ENCODE measurements around the gene OPN1MW3.
"Not testable (repeated sequence)": the region's sequence is repeated elsewhere in the genome, so short reads cannot be mapped to it uniquely, and the experiment has no call there.

The OPN1MW3 gene

GRCh38 chrX:154257282-154257681, at the start of gene OPN1MW3:
TSS of gene OPN1MW3 (plus strand) at chrX:154257582. CDS start at chrX:154257620, 38 bp downstream.
- not testable (repeated sequence) for FAIRE-seq

- not testable (repeated sequence) for FAIRE-seq
Measured at GRCh38 chrX:154209670-154210418, 47.5 kb upstream of the OPN1MW3 start.

- FAIRE-seq, result not testable (repeated sequence)
Measured at GRCh38 chrX:154211057-154211456, 46.3 kb upstream of the OPN1MW3 start.

DNA sequence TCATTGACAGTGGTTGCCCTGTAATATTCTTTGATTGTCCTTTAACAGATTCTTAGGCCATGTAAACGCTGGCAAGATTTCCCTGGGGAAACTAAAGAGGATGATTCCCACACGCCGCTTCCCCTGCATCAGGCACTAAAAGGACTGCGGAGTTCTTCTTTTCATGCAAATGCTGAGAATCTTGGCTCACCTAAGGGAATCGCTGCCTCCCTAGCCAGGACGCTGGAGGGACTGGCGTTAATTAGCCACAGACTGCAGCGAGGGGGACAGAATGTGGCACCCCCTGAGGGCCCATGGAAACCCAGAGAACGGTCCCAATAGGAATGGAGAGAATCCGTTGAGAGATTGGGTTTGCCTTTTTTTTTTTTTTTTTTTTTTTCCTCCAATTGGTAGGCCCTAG, 45.9 kb upstream of the OPN1MW3 start:
- FAIRE-seq, result not testable (repeated sequence)

DNA sequence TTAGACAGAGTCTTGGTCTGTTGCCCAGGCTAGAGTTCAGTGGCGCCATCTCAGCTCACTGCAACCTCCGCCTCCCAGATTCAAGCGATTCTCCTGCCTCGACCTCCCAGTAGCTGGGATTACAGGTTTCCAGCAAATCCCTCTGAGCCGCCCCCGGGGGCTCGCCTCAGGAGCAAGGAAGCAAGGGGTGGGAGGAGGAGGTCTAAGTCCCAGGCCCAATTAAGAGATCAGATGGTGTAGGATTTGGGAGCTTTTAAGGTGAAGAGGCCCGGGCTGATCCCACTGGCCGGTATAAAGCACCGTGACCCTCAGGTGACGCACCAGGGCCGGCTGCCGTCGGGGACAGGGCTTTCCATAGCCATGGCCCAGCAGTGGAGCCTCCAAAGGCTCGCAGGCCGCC, 37.9 kb upstream of the OPN1MW3 start, which contains the start of gene OPN1MW2:
Gene OPN1MW2, plus strand, starts transcription at position 301 of the 400 bp plus-strand sequence. Its CDS starts 60 bp downstream, at position 361.
- not testable (repeated sequence) for FAIRE-seq

DNA sequence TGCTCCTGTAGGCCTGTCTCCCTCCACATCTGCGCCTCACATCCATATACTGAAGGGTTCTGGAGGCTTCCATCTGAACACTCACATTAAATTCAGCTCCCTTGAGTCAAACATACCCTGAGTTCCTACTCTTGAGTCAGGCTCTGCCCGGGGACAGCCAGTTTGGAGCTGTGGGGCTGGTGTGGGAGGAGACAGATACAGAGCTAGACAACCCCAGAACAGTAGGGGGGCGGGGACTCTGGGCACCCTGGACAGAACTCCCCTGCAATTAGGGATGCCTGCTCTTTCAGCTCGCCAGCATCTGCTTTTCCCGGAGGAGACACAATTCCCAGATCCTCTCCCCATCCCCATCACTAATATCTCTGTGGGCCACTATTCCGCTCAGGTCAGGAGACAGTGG, 32.1 kb upstream of the OPN1MW3 start:
- not testable (repeated sequence) for FAIRE-seq

GRCh38 chrX:154226706-154227105, 30.7 kb upstream of the OPN1MW3 start:
- not testable (repeated sequence) for FAIRE-seq

DNA sequence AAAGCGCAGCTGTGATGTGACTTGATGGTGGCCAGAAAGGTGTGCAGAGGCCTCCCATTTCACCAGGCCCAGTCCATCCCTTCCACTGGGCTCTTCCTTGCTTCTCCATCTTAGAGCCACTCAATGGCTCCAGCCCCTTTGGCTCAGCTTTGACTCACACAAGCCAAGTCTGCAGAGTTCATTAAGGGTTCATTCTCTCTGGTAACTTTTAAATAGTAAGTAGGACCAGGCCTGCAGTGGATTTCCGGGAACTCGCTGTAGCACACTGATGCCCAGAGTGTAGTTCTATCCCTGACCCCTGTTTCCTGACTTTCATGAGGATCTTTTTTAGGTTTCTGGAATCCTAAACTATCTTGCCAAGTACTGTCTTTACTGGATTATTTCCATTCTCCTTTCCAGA, 25.9 kb upstream of the OPN1MW3 start:
- not testable (repeated sequence) for FAIRE-seq

DNA sequence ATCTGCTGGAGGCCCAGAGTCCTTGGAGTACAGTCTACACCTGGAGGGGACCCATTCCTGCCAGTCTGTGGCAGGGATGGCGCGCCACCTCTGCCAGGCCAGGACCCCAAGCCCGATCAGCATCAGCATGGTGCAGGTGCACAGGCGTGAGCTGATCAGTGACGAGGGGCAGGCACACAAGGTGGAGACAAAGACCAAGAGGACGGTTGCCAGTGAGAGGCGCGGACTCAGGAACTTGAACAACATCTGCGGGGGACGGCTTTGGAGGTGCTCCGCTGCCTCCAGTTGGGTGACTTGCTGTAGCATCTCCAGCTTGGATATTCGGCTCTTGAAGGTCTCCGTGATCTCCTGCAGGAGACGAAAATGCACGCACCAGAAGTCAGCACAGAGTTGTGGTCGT, 23.8 kb upstream of the OPN1MW3 start:
- FAIRE-seq, result not testable (repeated sequence)

- not testable (repeated sequence) for FAIRE-seq
Measured at GRCh38 chrX:154238939-154239559, 18.3 kb upstream of the OPN1MW3 start.

DNA sequence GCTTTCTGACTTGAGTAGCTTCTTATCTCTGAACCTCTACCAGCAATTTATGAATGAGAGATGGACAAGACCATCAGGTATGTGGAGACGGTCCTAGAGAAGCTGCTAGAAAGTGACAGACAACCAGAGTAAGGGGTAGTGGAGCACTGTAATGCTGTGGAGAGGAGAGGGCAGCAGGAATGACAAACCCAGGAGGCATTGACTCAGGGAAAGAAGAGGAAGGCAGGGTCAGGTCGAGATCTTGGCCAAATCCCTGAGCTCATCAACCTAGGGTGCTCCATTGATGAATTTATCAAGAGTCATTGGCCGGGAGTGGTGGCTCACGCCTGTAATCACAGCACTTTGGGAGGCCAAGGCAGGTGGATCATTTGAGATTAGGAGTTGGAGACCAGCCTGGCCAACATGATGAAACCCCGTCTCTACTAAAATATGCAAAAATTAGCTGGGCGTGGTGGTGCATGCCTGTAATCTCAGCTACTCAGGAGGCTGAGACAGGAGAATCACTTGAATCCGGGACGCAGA, 17.3 kb upstream of the OPN1MW3 start:
- FAIRE-seq, result not testable (repeated sequence)

DNA sequence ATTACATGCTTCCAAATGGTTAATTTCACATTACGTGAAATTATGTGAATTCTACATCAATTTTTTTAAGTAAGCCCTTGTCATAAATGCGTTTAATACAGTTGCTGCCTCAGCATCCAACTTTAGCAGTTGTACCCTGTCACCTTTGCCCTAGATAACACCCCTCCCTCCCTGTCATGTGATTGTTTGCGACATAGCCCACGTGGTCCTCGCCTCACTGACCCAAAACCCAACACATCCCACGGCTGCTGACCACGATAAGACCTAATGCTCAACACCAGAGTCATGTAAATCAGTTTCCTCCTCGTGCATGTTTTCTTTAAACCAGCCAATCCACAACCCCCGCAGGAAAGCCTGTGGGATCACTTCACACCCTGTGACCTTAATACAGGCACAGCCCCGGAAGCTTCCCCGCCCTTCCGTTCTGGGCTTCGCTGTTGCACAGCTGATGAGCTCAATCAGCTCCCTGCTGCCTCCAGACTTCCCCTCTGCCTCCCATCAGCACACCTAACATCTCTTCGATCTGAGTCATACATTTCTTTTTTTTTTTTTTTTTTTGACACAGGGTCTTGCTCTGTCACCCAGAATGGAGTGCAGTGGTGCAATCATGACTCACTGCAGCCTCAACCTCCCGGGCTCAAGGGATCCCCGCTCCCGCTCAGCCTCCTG, 9.9 kb upstream of the OPN1MW3 start:
- not testable (repeated sequence) for FAIRE-seq

DNA sequence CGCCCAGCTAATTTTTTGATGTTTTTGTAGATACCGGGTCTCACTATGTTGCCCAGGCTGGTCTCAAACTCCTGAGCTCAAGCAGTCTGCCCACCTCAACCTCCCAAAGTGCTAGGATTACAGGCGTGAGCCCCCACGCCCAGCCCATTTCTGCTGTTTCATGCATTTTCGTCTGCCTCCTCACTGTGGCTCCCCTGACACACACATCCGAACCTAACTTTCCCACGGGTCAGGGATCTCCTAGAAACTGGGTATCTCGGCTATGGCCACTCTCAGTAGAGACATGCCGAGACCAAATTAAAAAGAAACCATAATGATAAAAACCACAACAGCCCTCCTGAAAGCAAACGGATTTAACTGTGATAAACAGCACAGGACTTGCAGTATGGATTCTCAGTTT, 9.3 kb upstream of the OPN1MW3 start:
- not testable (repeated sequence) for FAIRE-seq

- not testable (repeated sequence) for FAIRE-seq
Measured at GRCh38 chrX:154258711-154259110, 1.3 kb downstream of the OPN1MW3 start.

GRCh38 chrX:154263072-154263471, 5.7 kb downstream of the OPN1MW3 start:
- not testable (repeated sequence) for FAIRE-seq

- FAIRE-seq, result not testable (repeated sequence)
Measured at GRCh38 chrX:154269245-154269644, 11.9 kb downstream of the OPN1MW3 start.

DNA sequence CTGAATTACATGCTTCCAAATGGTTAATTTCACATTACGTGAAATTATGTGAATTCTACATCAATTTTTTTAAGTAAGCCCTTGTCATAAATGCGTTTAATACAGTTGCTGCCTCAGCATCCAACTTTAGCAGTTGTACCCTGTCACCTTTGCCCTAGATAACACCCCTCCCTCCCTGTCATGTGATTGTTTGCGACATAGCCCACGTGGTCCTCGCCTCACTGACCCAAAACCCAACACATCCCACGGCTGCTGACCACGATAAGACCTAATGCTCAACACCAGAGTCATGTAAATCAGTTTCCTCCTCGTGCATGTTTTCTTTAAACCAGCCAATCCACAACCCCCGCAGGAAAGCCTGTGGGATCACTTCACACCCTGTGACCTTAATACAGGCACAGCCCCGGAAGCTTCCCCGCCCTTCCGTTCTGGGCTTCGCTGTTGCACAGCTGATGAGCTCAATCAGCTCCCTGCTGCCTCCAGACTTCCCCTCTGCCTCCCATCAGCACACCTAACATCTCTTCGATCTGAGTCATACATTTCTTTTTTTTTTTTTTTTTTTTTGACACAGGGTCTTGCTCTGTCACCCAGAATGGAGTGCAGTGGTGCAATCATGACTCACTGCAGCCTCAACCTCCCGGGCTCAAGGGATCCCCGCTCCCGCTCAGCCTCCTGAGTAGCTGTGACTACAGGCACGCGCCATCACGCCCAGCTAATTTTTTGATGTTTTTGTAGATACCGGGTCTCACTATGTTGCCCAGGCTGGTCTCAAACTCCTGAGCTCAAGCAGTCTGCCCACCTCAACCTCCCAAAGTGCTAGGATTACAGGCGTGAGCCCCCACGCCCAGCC, 27.3 kb downstream of the OPN1MW3 start:
- FAIRE-seq, result not testable (repeated sequence)

DNA sequence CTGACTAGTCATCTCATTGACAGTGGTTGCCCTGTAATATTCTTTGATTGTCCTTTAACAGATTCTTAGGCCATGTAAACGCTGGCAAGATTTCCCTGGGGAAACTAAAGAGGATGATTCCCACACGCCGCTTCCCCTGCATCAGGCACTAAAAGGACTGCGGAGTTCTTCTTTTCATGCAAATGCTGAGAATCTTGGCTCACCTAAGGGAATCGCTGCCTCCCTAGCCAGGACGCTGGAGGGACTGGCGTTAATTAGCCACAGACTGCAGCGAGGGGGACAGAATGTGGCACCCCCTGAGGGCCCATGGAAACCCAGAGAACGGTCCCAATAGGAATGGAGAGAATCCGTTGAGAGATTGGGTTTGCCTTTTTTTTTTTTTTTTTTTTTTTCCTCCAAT, 29.0 kb downstream of the OPN1MW3 start:
- not testable (repeated sequence) for FAIRE-seq

DNA sequence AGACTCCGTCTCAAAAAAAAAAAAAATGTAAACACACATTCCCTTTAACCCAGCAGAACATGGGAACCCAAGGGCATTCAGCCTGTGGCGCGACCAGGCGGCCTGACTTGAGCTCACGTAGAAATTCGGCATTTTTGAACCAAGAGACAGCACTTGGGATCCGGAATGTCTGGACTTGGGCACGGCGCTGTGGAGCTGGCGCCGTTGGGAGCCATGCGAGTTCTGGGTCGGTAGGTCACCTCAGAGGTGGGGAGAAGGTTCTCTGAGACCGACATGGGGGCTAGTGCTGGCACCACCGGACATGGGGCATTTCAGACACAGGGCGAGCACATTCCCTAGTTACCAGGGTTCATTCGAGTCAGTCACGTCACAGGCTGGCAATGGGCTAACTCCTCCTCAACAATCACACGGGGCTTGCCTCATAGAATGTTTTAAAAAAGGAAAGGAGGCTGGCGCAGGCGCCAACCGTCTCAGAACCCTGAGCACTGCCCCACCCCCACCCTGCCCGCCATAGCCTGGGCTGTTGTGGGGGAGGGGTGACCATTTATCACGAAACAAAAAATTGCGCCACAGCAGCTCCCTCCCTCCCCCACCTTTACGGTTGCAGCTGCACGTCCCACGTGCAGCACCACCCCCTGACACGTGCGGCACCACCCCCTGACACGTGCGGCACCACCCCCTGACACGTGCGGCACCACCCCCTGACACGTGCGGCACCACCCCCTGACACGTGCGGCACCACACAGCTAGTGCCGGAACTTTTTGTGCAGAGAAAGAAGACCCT, 37.6 kb downstream of the OPN1MW3 start, which contains the start of gene TEX28:
Gene TEX28, minus strand, starts transcription at position 334 of the 784 bp plus-strand sequence. CDS start 3,007 bp downstream, outside the sequence.
- no peak for FAIRE-seq

DNA sequence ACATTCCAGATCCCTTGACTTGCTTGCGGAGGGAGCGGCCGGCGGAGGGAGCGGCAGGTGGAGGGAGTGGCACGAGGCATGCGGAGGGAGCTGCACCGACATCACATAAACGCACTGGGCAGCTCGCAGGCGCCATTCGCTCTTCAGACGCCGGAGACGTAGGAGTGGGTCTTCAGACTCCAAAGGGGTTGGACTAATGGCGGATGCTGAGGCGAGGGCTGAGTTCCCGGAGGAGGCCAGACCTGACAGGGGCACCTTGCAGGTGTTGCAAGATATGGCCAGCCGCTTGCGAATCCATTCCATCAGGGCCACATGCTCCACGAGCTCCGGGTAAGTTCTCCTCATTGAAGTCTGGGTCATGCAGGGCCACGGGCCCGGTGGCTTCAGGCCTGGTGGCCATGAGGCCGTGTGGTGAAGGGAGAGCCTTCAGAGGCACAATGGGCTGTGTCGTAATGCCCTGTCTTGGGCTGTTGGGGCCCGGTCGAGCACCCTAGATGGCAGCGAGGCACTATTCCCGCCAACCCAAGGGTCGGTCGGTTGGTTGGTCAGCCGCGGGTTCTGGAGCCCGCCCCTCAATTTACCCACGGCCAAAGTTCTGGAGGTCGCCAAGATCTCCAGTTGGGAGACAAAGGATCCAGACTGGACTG, 38.4 kb downstream of the OPN1MW3 start, which contains the start of gene TKTL1:
Gene TKTL1, plus strand, starts transcription at position 132 of the 647 bp plus-strand sequence. Its CDS starts 65 bp downstream, at position 197.
- FAIRE-seq, result no peak

DNA sequence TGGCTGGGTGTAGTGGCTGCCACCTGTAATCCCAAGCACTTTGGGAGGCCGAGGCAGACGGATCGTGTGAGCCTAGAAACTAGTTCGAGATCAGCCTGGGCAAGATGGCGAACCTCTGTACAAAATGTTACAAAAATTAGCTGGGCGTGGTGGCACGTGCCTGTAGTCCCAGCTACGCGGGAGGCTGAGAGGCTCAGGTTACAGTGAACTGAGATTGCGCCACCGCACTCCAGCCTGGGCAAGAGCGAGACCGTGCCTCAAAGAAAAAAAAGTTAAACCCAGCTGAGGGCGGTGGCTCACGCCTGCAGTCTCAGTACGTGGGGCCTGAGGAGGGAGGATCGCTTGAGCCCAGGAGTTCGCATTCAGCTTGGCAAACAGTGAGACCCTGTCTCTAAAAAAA, 39.3 kb downstream of the OPN1MW3 start:
- no peak for FAIRE-seq
